Eye (tissue), 1 donor: ENCODE measurements around the gene SPG7.

Experiments
- DNase-seq: peaks from one replicate; pipeline ENCODE4 v3.0.0-alpha.2; 2015

The SPG7 gene

GRCh38 chr16:89522287-89522686, 14.1 kb downstream of the SPG7 start:
- no peak for DNase-seq

DNA sequence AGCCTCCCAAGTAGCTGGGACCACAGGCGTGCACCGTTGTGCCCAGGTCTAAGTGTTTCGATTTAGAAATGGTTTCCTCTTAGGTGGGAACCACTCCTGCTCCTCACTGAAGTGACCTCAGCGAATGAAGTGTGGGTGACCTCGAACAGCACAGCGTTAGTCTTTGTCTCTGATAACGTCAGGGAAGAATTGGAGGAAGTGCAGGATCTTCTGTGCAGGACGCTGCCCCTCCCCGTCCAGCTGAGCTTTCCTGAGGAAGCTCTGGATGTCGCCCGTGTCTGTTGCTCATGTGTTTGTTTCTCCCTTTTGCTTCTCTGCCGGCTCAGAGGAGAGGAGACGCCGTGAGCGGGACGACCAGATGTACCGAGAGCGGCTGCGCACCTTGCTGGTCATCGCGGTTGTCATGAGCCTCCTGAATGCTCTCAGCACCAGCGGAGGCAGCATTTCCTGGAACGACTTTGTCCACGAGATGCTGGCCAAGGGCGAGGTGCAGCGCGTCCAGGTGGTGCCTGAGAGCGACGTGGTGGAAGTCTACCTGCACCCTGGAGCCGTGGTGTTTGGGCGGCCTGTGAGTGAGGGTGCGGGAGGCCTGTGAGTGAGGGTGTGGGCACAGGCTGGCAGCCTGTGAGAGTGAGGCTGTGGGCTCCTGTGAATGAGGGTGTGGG, 15.6 kb downstream of the SPG7 start:
- DNase-seq: no peak

DNA sequence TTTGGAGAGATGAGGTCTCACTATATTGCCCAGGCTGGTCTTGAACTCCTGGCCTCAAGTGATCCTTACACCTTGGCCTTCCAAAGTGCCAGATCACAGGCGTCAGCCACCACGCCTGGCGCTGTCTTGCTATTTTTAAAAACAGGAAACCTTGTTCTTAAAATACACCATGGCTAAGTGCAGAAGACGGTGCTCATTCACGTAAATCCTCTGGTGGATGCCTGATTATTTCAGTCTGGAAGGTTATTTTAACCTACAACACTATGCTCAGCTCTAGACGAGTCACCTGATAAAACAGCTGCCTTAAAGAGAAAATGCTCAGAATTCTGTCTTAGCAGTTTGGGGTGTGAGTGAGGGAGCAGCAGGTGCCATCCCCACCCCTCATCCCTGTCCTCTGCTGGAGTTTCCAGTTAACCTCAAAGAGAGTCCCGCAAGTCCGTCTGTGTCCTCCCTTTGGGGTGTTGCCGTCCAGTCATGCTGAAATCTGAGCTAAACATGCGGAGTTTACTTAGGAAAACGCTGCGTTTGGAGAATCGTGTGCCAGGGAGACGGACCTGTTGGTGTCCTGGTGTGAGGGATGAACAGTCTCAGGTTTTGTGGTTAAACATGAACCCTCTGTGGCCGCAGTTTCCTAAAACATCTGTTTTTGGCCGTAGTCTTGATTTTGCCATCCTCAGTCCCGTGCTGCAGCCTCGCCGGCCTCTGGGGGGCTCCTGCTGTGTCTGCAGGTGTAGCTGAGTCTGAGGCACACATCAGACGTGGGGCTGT, 17.1 kb downstream of the SPG7 start:
- no peak for DNase-seq

DNA sequence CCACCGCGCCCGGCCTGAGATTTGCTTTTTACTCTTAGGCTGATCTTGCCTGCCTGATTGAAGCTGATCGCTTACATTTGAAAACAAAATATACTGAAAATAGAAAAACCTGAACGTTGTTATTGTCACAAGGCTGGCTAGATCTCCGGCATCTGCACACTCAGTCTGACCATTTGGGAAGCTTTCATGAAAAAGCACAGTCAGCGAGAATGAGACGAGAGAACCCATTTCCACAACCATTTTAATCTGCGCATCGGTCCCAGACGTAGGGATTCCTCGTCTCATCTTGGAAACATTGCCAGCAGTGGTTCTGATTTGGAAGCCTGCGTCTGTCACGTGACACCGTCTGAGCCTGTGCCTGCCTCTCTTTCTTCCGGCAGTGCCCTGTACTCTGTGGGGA, 20.9 kb downstream of the SPG7 start:
- DNase-seq: no peak

DNA sequence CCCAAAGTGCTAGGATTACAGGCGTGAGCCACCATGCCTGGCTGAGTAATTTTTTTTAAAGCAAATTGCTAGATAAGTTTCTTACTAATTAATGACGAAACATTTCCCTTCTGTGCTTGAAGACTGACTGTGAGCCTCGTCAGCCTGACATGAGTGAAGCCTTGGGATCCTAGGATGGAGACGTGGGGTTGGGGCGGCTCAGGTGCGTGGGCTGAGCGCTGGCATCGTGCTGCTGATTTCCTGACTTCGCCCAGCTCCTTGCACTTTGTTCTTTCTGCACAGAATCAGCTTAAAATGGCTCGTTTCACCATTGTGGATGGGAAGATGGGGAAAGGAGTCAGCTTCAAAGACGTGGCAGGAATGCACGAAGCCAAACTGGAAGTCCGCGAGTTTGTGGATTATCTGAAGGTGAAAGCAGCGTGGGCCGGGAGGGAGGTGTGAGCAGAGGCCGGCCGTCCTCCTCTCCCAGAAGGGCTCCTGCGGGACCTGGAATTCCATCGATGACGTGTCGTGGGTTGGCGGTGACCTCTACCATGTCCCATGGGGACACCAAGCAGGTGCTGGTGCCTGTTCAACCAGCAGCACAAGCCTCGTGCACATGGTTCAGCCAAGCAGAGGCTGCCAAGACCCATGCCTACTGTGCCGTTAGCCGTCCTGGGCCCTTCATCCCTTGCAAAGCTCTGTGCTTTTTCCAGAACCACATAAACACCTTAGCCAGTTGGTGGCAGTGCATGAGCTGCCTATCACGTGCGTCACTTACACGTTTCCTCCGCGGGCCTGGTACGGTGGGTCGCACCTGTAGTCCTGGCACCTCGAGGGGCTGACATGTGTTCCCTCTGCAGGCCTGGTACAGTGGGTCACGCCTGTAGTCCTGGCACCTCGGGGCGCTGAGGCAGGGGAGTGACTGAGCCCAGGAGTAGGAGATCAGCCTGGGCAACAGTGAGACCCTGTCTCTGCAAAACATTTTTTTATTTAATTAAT, 22.5 kb downstream of the SPG7 start:
- no peak for DNase-seq

DNA sequence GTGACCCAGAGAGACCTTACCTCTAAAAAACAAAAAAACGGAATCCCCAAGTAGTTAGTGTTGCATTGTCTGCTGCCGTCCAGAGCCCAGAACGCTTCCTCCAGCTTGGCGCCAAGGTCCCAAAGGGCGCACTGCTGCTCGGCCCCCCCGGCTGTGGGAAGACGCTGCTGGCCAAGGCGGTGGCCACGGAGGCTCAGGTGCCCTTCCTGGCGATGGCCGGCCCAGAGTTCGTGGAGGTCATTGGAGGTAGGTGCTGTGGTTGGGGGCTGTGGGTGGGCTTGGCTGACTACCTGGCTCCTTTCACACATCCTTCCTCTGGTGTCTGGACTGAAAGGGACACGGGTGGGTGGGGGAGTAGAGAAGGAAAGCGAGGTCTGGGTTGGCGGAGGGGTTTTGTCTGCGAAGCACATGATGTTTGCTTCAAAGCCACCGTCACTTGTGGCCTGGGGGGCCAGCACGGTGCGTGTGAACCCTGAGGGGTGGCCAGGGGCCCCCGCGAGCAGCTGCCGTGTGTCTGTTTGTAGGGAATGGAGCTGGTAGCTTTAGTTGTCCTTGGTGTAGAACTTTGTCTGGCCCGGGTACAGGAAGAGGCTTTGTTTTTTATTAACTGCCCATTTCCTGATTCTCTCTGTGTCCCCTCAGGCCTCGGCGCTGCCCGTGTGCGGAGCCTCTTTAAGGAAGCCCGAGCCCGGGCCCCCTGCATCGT, 23.8 kb downstream of the SPG7 start:
- no peak for DNase-seq

- no peak for DNase-seq
Measured at GRCh38 chr16:89534252-89534756, 26.1 kb downstream of the SPG7 start.

- DNase-seq: no peak
Measured at GRCh38 chr16:89536371-89536770, 28.2 kb downstream of the SPG7 start.

- no peak for DNase-seq
Measured at GRCh38 chr16:89536886-89537548, 28.8 kb downstream of the SPG7 start.

DNA sequence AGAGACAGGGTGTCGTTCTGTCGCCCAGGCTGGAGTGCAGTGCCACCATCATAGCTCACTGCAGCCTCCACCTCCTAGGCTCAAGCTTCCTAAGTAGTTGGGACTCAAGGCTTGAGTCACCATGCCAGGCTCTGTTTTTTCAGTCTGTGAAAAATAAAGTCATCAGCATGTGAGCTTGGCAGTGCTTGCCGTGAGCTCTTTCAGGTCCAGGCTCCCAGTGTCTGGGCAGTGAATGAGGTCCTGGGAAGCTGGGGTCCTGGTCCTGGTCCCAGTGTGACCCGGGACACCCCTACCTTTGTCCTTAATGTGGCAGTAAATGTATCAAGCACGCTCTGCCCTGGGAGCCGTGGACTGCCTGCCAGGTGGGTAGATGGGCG, 29.3 kb downstream of the SPG7 start:
- DNase-seq: no peak

- no peak for DNase-seq
Measured at GRCh38 chr16:89538286-89538685, 30.1 kb downstream of the SPG7 start.

- DNase-seq: no peak
Measured at GRCh38 chr16:89540557-89540956, 32.4 kb downstream of the SPG7 start.

GRCh38 chr16:89541792-89542191, 33.6 kb downstream of the SPG7 start:
- DNase-seq: no peak

DNA sequence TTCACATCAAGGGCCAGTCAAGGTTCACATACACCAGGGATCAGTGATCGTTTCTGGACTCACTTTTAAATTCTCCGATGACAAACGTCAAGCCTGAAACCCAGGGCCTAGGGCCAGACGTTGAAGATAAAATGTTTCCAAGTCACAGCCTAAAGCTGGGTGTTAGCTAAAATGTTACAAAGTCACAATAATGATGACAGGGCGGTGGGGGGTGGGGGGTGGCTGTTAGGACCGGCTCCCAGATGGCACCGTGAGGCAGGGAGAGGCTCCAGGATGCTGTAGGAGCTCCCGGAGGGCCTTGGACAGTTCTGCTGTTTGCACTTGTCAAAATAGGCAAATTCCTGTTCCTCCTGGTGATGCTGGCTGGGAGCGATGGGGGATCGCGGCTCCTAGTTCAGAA, 35.9 kb downstream of the SPG7 start:
- no peak for DNase-seq

DNA sequence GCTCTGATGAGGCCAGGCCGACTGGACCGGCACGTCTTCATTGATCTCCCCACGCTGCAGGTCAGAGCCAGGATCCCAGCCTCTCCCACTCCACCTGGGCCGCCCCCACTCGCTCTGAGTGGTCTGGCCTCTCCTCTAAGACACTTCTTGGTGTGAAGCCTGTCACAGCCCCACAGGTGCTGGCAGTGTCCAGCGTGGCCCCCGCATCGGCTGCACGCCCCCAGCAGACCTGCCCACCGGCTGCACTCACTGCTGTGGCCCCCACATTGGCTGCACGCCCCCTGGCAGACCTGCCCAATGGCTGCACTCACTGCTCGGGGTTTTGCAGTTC, 36.5 kb downstream of the SPG7 start:
- DNase-seq: no peak

- DNase-seq: no peak
Measured at GRCh38 chr16:89545044-89545830, 37.0 kb downstream of the SPG7 start.

- DNase-seq: no peak
Measured at GRCh38 chr16:89545831-89546574, 37.8 kb downstream of the SPG7 start.

DNA sequence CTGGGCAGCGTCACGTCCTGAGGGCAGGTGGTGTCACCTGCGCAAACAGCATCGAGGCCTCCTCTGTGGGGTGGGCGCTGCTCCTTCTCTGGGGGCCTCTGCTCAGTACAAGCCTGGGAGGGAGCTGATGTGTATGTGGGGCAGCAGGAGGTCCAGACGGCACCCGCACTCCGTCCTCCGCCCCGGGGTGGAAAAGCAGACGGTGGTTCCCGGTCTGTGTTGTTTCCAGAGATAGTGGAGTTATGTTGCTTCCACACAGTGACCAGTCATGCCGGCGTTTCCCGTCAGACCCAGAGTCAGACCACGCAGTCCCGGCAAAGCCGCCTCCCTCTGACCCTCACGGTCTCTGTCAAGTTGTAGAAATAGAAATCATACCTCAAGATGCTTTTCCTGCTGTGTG, 38.6 kb downstream of the SPG7 start:
- DNase-seq: no peak

DNA sequence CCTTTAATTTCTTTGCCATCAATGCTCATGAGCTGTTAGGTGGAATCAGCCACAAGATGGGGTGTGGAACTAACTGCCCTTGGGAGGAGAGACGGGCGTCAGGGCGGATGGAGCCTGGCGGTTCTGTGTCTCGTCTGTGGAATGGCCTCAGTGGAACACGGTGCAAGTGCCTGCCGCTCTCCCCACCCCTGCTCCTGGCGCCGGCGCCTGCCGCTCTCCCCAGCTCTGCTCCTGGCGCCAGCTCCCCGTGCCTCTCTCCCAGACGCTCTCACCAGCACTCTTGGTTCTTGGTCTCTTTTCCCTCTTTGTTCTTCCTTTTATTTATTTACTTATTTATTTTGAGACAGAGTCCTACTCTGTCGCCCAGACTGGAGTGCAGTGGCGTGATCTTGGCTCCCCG, 39.1 kb downstream of the SPG7 start:
- DNase-seq: no peak

GRCh38 chr16:89547860-89548259, 39.7 kb downstream of the SPG7 start:
- DNase-seq: no peak
